ENCODE data around the gene SPRED3. TPM values are rescaled to one million over a fixed set of nuclear protein-coding genes. Genes with fewer than 3 reads are reported as not detected.
"Not testable (repeated sequence)": the region's sequence is repeated elsewhere in the genome, so short reads cannot be mapped to it uniquely, and the experiment has no call there.

SPRED3 gene
- total RNA-seq, 2 donors from 2014 or later, result 1.6 to 2.2 TPM

- ATAC-seq (no peak), DNase-seq (no peak)
- peak overlapping the region; percentile 87 for H3K4me3 Mint-ChIP-seq
- H3K27me3 Mint-ChIP-seq, result no peaks in the 10 kb centered on the region
- no peaks in the 10 kb centered on the region for H3K9me3 ChIP-seq (ENCODE audit: control insufficient read depth, low read length, poor library complexity, severe bottlenecking)
- H3K36me3 Mint-ChIP-seq (ENCODE audit: low read depth), result no peaks in the 10 kb centered on the region
- peaks cover 11% of the 10 kb centered on the region for H3K4me1 Mint-ChIP-seq
- H3K27ac Mint-ChIP-seq, result peak overlapping the region; percentile 34
Observed at GRCh38 chr19:38360839-38361631, 27.5 kb upstream of the SPRED3 start.

GRCh38 chr19:38361633-38362075 lies 26.8 kb upstream of the SPRED3 start:
- Mint-ChIP-seq H3K27ac (no peak overlapping the region), H3K4me1 (peaks cover 8% of the 10 kb centered on the region), H3K36me3 (ENCODE audit: low read depth) (no peaks in the 10 kb centered on the region), H3K4me3 (peak overlapping the region; percentile 87), H3K27me3 (no peaks in the 10 kb centered on the region)
- H3K9me3 ChIP-seq (ENCODE audit: control insufficient read depth, low read length, poor library complexity, severe bottlenecking), result no peaks in the 10 kb centered on the region
- peak; percentile 81 for ATAC-seq
- peak; percentile 20 to 58 (median 58) for DNase-seq

DNA sequence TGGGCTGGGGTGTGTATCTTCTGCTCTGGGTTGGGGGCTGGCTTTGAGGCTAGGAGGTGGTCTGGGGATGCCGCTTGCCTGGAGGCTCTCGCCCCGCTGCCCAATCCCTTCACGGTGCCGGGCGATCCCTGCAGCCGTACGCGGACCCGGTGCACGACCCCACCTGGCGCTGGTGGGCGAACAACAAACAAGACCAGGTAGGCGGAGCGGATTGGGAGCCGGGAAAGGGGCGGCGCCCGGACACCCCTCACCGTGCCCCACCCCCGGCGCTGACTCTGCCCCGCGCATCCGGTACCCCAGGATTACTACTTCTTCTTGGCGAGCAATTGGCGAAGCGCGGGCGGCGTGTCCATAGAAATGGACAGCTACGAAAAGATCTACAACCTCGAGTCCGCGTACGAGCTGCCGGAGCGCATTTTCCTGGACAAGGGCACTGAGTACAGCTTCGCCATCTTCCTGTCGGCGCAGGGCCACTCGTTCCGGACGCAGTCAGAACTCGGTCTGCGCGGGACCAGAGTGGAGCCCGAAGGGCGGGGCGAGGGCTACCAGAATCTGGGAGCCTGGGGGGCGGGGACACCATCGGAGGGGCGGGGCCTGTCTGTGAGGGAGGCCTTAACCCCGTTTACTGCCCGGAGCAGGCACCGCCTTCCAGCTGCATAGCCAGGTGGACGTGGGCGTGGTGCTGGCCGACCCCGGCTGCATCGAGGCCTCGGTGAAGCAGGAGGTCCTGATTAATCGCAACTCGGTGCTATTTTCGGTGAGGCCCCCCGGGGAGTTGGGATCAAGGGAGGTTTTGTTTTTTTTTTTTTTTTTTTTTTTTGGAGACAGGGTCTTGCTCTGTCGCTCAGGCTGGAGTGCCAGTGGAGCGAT lies 26.2 kb upstream of the SPRED3 start:
- ATAC-seq (peak; percentile 61), DNase-seq (peak; percentile 29 to 60 (median 59))
- H3K9me3 ChIP-seq (ENCODE audit: control insufficient read depth, low read length, poor library complexity, severe bottlenecking), result no peaks in the 10 kb centered on the region
- no peaks in the 10 kb centered on the region for H3K27me3 Mint-ChIP-seq
- H3K36me3 Mint-ChIP-seq (ENCODE audit: low read depth), result no peaks in the 10 kb centered on the region
- H3K27ac Mint-ChIP-seq, result no peak overlapping the region
- H3K4me1 Mint-ChIP-seq, result peaks cover 6% of the 10 kb centered on the region
- H3K4me3 Mint-ChIP-seq, result peak overlapping the region; percentile 87

GRCh38 chr19:38362946-38363688 lies 25.4 kb upstream of the SPRED3 start:
- not testable (repeated sequence) for H3K27ac Mint-ChIP-seq; H3K4me1 Mint-ChIP-seq; H3K36me3 Mint-ChIP-seq (ENCODE audit: low read depth); DNase-seq; H3K27me3 Mint-ChIP-seq; H3K9me3 ChIP-seq (ENCODE audit: control insufficient read depth, low read length, poor library complexity, severe bottlenecking); ATAC-seq
- H3K4me3 Mint-ChIP-seq, result peak overlapping the region; percentile 87

- Mint-ChIP-seq H3K4me3 (no peak overlapping the region), H3K27me3 (peaks cover 16% of the 10 kb centered on the region), H3K27ac (no peak overlapping the region), H3K36me3 (ENCODE audit: low read depth) (peaks cover 5% of the 10 kb centered on the region), H3K4me1 (no peaks in the 10 kb centered on the region)
- DNase-seq (no peak), ATAC-seq (no peak)
- H3K9me3 ChIP-seq (ENCODE audit: control insufficient read depth, low read length, poor library complexity, severe bottlenecking), result no peaks in the 10 kb centered on the region
Observed at GRCh38 chr19:38367041-38367440, 21.5 kb upstream of the SPRED3 start.

- H3K9me3 ChIP-seq (ENCODE audit: control insufficient read depth, low read length, poor library complexity, severe bottlenecking), result no peaks in the 10 kb centered on the region
- Mint-ChIP-seq H3K4me3 (no peak overlapping the region), H3K27me3 (peaks cover 16% of the 10 kb centered on the region), H3K36me3 (ENCODE audit: low read depth) (peaks cover 6% of the 10 kb centered on the region), H3K27ac (no peak overlapping the region), H3K4me1 (peaks cover 3% of the 10 kb centered on the region)
- ATAC-seq (no peak), DNase-seq (no peak)
Observed at GRCh38 chr19:38369584-38369983, 18.9 kb upstream of the SPRED3 start.

DNA sequence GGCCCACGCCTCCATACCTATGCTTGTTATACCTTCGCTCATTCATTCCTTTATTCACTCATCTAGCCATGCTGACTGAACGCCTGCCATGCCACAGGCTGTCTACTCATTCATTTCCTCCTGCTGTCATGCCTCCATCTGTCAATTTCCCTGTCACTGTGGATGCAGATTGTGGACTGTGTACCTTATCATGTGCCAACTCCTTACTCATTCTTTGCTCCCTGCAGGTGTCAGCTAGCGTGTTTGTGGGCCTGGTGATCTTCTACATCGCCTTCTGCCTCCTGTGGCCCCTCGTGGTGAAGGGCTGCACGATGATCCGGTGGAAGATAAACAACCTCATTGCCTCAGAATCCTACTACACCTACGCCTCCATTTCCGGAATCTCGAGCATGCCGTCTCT lies 18.2 kb upstream of the SPRED3 start:
- ATAC-seq, result no peak
- peaks cover 10% of the 10 kb centered on the region for H3K4me1 Mint-ChIP-seq
- H3K4me3 Mint-ChIP-seq, result no peak overlapping the region
- DNase-seq, result no peak
- peaks cover 9% of the 10 kb centered on the region for H3K36me3 Mint-ChIP-seq (ENCODE audit: low read depth)
- H3K9me3 ChIP-seq (ENCODE audit: control insufficient read depth, low read length, poor library complexity, severe bottlenecking), result no peaks in the 10 kb centered on the region
- no peak overlapping the region for H3K27ac Mint-ChIP-seq
- peaks cover 16% of the 10 kb centered on the region for H3K27me3 Mint-ChIP-seq

- Mint-ChIP-seq H3K4me1 (peaks cover 12% of the 10 kb centered on the region), H3K4me3 (no peak overlapping the region), H3K27me3 (peaks cover 16% of the 10 kb centered on the region), H3K36me3 (ENCODE audit: low read depth) (peaks cover 9% of the 10 kb centered on the region), H3K27ac (no peak overlapping the region)
- no peaks in the 10 kb centered on the region for H3K9me3 ChIP-seq (ENCODE audit: control insufficient read depth, low read length, poor library complexity, severe bottlenecking)
- ATAC-seq, result no peak
- DNase-seq, result no peak
Observed at GRCh38 chr19:38371081-38371480, 17.4 kb upstream of the SPRED3 start.

DNA sequence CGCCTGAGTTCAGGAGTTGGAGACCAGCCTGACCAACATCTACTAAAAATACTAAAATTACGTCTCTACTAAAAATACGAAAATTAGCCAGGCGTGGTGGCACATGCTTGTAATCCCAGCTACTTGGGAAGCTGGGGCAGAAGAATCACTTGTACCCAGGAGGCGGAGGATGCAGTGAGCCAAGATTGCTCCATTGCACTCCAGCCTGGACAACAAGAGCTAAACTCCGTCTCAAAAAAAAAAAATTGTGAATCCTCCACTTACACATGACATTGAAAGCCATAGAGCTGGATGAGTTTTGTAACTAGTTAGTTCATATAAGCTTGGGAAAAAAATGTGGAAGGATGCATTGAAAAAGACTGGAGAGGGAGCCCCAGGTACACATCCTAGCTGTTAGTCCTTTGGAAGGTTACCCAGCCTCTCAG lies 14.6 kb upstream of the SPRED3 start:
- Mint-ChIP-seq H3K27ac (peak overlapping the region; percentile 100), H3K4me1 (peaks cover 17% of the 10 kb centered on the region), H3K27me3 (peaks cover 16% of the 10 kb centered on the region), H3K36me3 (ENCODE audit: low read depth) (peaks cover 9% of the 10 kb centered on the region), H3K4me3 (peak overlapping the region; percentile 98)
- DNase-seq, result no peak
- no peak for ATAC-seq
- H3K9me3 ChIP-seq (ENCODE audit: control insufficient read depth, low read length, poor library complexity, severe bottlenecking), result no peaks in the 10 kb centered on the region

- peak; percentile 96 to 97 (median 96) for DNase-seq
- Mint-ChIP-seq H3K4me1 (peaks cover 17% of the 10 kb centered on the region), H3K36me3 (ENCODE audit: low read depth) (peaks cover 10% of the 10 kb centered on the region), H3K4me3 (peak within 1 kb of the TSS; percentile 98), H3K27me3 (peaks cover 13% of the 10 kb centered on the region), H3K27ac (peak within 1 kb of the TSS; percentile 100)
- no peaks in the 10 kb centered on the region for H3K9me3 ChIP-seq (ENCODE audit: control insufficient read depth, low read length, poor library complexity, severe bottlenecking)
- ATAC-seq, result peak; percentile 97
Observed at GRCh38 chr19:38374332-38375097, 14.0 kb upstream of the SPRED3 start, which contains the start of gene PSMD8. PSMD8 (plus strand) TSS chr19:38374571; CDS start chr19:38374602, 31 bp downstream.

DNA sequence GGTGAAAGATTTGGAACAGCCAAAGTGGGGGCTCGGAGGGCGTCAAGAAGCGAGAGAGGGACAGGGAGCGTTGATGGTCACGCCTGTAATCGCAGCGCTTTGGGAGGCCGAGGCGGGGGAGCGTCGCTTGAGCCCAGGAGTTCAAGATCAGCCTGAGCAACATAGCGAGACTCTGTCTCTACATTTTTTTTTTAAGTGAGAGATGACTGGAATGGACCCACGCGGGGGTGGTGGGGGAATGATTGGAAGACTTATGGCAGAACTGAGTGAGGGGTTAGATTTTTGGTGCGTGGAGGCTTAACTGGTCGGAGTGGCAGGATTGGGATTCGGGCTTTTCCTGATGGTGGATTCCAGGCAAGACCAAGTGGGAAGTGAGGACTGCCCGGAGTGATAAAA lies 13.4 kb upstream of the SPRED3 start:
- Mint-ChIP-seq H3K4me1 (peaks cover 18% of the 10 kb centered on the region), H3K4me3 (peak overlapping the region; percentile 98), H3K27ac (peak overlapping the region; percentile 100), H3K36me3 (ENCODE audit: low read depth) (peaks cover 11% of the 10 kb centered on the region), H3K27me3 (peaks cover 7% of the 10 kb centered on the region)
- H3K9me3 ChIP-seq (ENCODE audit: control insufficient read depth, low read length, poor library complexity, severe bottlenecking), result no peaks in the 10 kb centered on the region
- ATAC-seq (no peak), DNase-seq (no peak)

DNA sequence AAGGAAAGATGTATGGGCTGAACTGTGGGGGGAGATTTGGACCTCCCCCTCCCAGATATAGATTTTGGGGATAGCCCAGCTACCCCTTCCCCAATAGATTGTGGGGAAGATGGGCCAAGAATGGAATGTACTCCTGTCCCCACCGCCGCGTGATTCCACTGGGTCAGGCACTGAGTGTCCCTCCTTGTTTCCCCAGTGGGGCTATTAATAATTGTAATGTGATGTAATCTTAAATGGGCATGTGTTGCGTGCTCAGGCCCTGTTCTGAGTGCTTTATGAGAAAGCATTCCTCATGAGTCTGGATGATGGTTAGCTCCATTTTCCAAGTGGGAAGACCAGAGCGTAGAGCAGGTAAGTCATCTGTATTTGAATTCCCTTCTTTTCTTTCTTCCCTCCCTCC lies 12.7 kb upstream of the SPRED3 start:
- Mint-ChIP-seq H3K4me3 (peak overlapping the region; percentile 98), H3K36me3 (ENCODE audit: low read depth) (peaks cover 12% of the 10 kb centered on the region), H3K27ac (peak overlapping the region; percentile 100), H3K4me1 (peaks cover 21% of the 10 kb centered on the region), H3K27me3 (peaks cover under 1% of the 10 kb centered on the region)
- no peaks in the 10 kb centered on the region for H3K9me3 ChIP-seq (ENCODE audit: control insufficient read depth, low read length, poor library complexity, severe bottlenecking)
- ATAC-seq (no peak), DNase-seq (no peak)
